Renal cortex interstitium (tissue), 15 donors: ENCODE measurements around the gene TBX4. TPM values are rescaled to one million over a fixed set of nuclear protein-coding genes. Genes with fewer than 3 reads are reported as not detected.

Experiments
- DNase-seq, 11 donors: peaks; one replicate each; pipeline ENCODE4 v3.0.0-alpha.2; 2013; ENCODE audit warnings: low read depth in 9 of 11, low spot score in 4 of 11; ENCODE audit errors: extremely low read depth in 1 of 11
- long read RNA-seq, 16 experiments: transcript quantifications; one replicate each; lab custom pipeline, GENCODE V29; 2026
- polyA plus RNA-seq, 3 donors: library from polyadenylated mRNA; unstranded; fragments of 120-200 nt; gene quantifications; one replicate each; pipeline ENCODE4 v1.2.1, GENCODE V29; 2013; ENCODE audit not compliant: insufficient read length in 3 of 3

Gene TBX4
- polyA plus RNA-seq = under 1 TPM; 0.11 to 0.39 (median 0.29) TPM
- long read RNA-seq, donor 1 = 0 reads
- long read RNA-seq, donor 2 = 0 reads
- long read RNA-seq, donor 3 = 0 reads
- long read RNA-seq, donor 4 = 0 reads
- long read RNA-seq, donor 5 = 0 reads
- long read RNA-seq, donor 6, partial matches to known transcripts = 0 of 1 reads
- long read RNA-seq, donor 6, other reads (novel, unspliced or antisense) = 0 of 1 reads
- long read RNA-seq, donor 7 = 0 reads
- long read RNA-seq, donor 8 = 0 reads
- long read RNA-seq, donor 9 = 0 reads
- long read RNA-seq, donor 10 = 0 reads
- long read RNA-seq, donor 11 = 0 reads
- long read RNA-seq, donor 12 = 0 reads
- long read RNA-seq, donor 13 = 0 reads
- long read RNA-seq, donor 14 = 0 reads
- long read RNA-seq, donor 15 = 0 reads
- long read RNA-seq, donor 16 = 0 reads

- no peak for DNase-seq
These were observed at the start of gene TBX4 for GRCh38 chr17:61452301-61453290. TBX4 (plus strand) TSS chr17:61452422; CDS start chr17:61456491, 4,069 bp downstream.

GRCh38 chr17:61402978-61403800 is 49.0 kb upstream of the TBX4 start:
- no peak for DNase-seq

- no peak for DNase-seq
These were observed 48.2 kb upstream of the TBX4 start for GRCh38 chr17:61403801-61404662.

GRCh38 chr17:61404663-61404912 is 47.6 kb upstream of the TBX4 start:
- DNase-seq = no peak

GRCh38 chr17:61404913-61405685 is 47.1 kb upstream of the TBX4 start:
- no peak for DNase-seq

- no peak for DNase-seq
These were observed 46.3 kb upstream of the TBX4 start for GRCh38 chr17:61405686-61406536.

GRCh38 chr17:61406537-61406845 is 45.7 kb upstream of the TBX4 start:
- DNase-seq = no peak

GRCh38 chr17:61406971-61407911 is 45.0 kb upstream of the TBX4 start:
- DNase-seq = no peak

GRCh38 chr17:61408151-61409041 is 43.8 kb upstream of the TBX4 start:
- DNase-seq = no peak

GRCh38 chr17:61409301-61410112 is 42.7 kb upstream of the TBX4 start:
- no peak for DNase-seq

- DNase-seq = peak in 3 of 11 donors; percentile 80 to 83 (median 82)
These were observed 41.8 kb upstream of the TBX4 start for GRCh38 chr17:61410141-61411010.

GRCh38 chr17:61411011-61411260 is 41.3 kb upstream of the TBX4 start:
- no peak for DNase-seq

- DNase-seq = no peak
These were observed 40.7 kb upstream of the TBX4 start for GRCh38 chr17:61411261-61412142.
